HepG2 (cell line): Measurements from ENCODE around the gene KCND1. TPM values are rescaled to one million over a fixed set of nuclear protein-coding genes. Genes with fewer than 3 reads are reported as not detected.

ENCODE experiments used
- ATAC-seq: fragments of 200-7000 bp; cut with Tn5 transposase; 3 replicates; pipeline ENCODE4 v1.9.1; 2020; ENCODE audit warnings: mild to moderate bottlenecking, moderate library complexity
- BruUV-seq: library from RNA; stranded (reverse); fragments of 400-500 nt; replicated peaks from 2 replicates; lab custom pipeline; 2021; lab: Mats Ljungman, UMichigan
- CTCF ChIA-PET: fragments of 300-600 bp; formaldehyde crosslinking; extraction: SDS; loops from one replicate; lab custom pipeline; 2021; ENCODE audit warnings: low total read pairs, inconsistent platforms, low intra/inter-chr PET ratio; lab: Yijun Ruan, JAX
- POLR2A ChIA-PET: fragments of 350-600 bp; sonication (Branson Sonifier 250); formaldehyde crosslinking; loops from one replicate; lab custom pipeline; 2020; ENCODE audit warnings: antibody characterized with exemption, inconsistent platforms; lab: Yijun Ruan, JAX
- DNase-seq: peaks from one replicate; pipeline ENCODE4 v3.0.0-alpha.2; 2015; ENCODE audit warnings: low spot score
- FAIRE-seq: peaks from 3 replicates; lab custom pipeline; 2011; peaks lifted over from hg19 to GRCh38; lab: Jason Lieb, UNC
- H2AFZ ChIP-seq: one replicate; pipeline ENCODE4 v1.6.1; 2011; ENCODE audit warnings: low read length, inconsistent platforms
- H3K27ac ChIP-seq: fragments of 300-600 bp; 3 replicates; pipeline ENCODE4 v1.8.0; 2011; ENCODE audit warnings: mixed run types, mild to moderate bottlenecking, mixed read lengths, low read length, inconsistent platforms; ENCODE audit not compliant: insufficient read depth; ENCODE audit errors: extremely low read length
- H3K27me3 ChIP-seq, 2 experiments: fragments of 200-600 bp in 1 of 2; 2 replicates in 1 of 2; 3 replicates in 1 of 2; pipeline versions ENCODE4 v1.6.0 to v1.8.0; 2011; ENCODE audit warnings: low read length in 2 of 2, mild to moderate bottlenecking in 2 of 2, moderate library complexity in 2 of 2, inconsistent platforms in 1 of 2; ENCODE audit not compliant: insufficient read depth in 2 of 2, control insufficient read depth in 1 of 2
- H3K36me3 ChIP-seq, 2 experiments: fragments of 200-600 bp in 1 of 2; replicated peaks in 1 of 2; 2 replicates in 1 of 2; 3 replicates in 1 of 2; pipeline versions ENCODE4 v1.5.1 to v1.8.0; 2011; ENCODE audit warnings: low read length in 2 of 2, inconsistent platforms in 1 of 2; ENCODE audit not compliant: insufficient read depth in 2 of 2, control insufficient read depth in 1 of 2
- H3K4me1 ChIP-seq: 2 replicates; pipeline ENCODE4 v1.5.1; 2012; ENCODE audit warnings: low read length, inconsistent platforms; ENCODE audit not compliant: insufficient read depth
- H3K4me2 ChIP-seq: 2 replicates; pipeline ENCODE4 v1.6.0; 2011; ENCODE audit warnings: low read depth, low read length, inconsistent platforms
- H3K4me3 ChIP-seq, 3 experiments: fragments of 200-600 bp in 1 of 3; sonication (generic), shearing (Covaris generic) in 1 of 3; replicated peaks in 1 of 3; 2 replicates each; pipeline ENCODE4 v1.5.1; 2011 to 2016; ENCODE audit warnings: low read length in 3 of 3, inconsistent platforms in 2 of 3, low read depth in 2 of 3, mild to moderate bottlenecking in 2 of 3, control low read depth in 1 of 3, mixed read lengths in 1 of 3; ENCODE audit not compliant: insufficient read depth in 1 of 3
- H3K79me2 ChIP-seq: one replicate; pipeline ENCODE4 v1.6.1; 2011; ENCODE audit warnings: low read length, inconsistent platforms; ENCODE audit not compliant: insufficient read depth
- H3K9ac ChIP-seq: 2 replicates; pipeline ENCODE4 v1.6.0; 2011; ENCODE audit warnings: mild to moderate bottlenecking, low read depth, low read length, inconsistent platforms; ENCODE audit not compliant: insufficient read depth
- H3K9me3 ChIP-seq: 2 replicates; pipeline ENCODE4 v1.5.1; 2012; ENCODE audit warnings: mild to moderate bottlenecking, low read length
- H4K20me1 ChIP-seq: 2 replicates; pipeline ENCODE4 v1.6.0; 2011; ENCODE audit warnings: inconsistent platforms, mild to moderate bottlenecking, low read length, moderate library complexity; ENCODE audit not compliant: insufficient read depth
- AKNA ChIP-seq: sonication (generic); formaldehyde crosslinking; IDR thresholded peaks from 2 replicates; pipeline ENCODE4 v1.4.0; 2020; ENCODE audit warnings: missing genetic modification reagents, borderline replicate concordance
- HNRNPK ChIP-seq: fragments of 200-400 bp; formaldehyde crosslinking; IDR thresholded peaks from 2 replicates; pipeline ENCODE4 v1.6.1; 2018; ENCODE audit warnings: low read length, low read depth, moderate library complexity, mild to moderate bottlenecking; ENCODE audit not compliant: poor library complexity, severe bottlenecking
- JDP2 ChIP-seq: sonication (generic); formaldehyde crosslinking; IDR thresholded peaks from 2 replicates; pipeline ENCODE4 v1.8.1; 2022; ENCODE audit warnings: missing genetic modification reagents, borderline replicate concordance
- KDM2A ChIP-seq: sonication (generic); formaldehyde crosslinking; IDR thresholded peaks from 2 replicates; pipeline ENCODE4 v1.4.0; 2020; ENCODE audit warnings: low read depth, missing genetic modification reagents, borderline replicate concordance
- MTF2 ChIP-seq: sonication (generic); formaldehyde crosslinking; IDR thresholded peaks from 2 replicates; pipeline ENCODE4 v1.5.0; 2020; ENCODE audit warnings: missing genetic modification reagents, borderline replicate concordance
- PRMT3 ChIP-seq: sonication (generic); formaldehyde crosslinking; IDR thresholded peaks from 2 replicates; pipeline ENCODE4 v1.8.1; 2022; ENCODE audit warnings: low read depth, mild to moderate bottlenecking, moderate library complexity, missing genetic modification reagents, borderline replicate concordance
- SMC3 ChIP-seq: IDR thresholded peaks from 2 replicates; pipeline ENCODE4 v1.6.1; 2011; ENCODE audit warnings: low read length, improper control_type of control experiment
- TBP ChIP-seq: sonication (generic); formaldehyde crosslinking; IDR thresholded peaks from 2 replicates; pipeline ENCODE4 v1.5.0; 2020; ENCODE audit warnings: missing genetic modification reagents
- U2AF2 ChIP-seq: fragments of 200-400 bp; formaldehyde crosslinking; IDR thresholded peaks from 2 replicates; pipeline ENCODE4 v1.6.1; 2017; ENCODE audit warnings: low read depth, mild to moderate bottlenecking, low read length
- ZNF468 ChIP-seq: sonication (generic); formaldehyde crosslinking; IDR thresholded peaks from 2 replicates; pipeline ENCODE4 v1.8.0; 2022; ENCODE audit warnings: mild to moderate bottlenecking, moderate library complexity, missing genetic modification reagents
- ZNF543 ChIP-seq: sonication (generic); formaldehyde crosslinking; IDR thresholded peaks from 2 replicates; pipeline ENCODE4 v1.4.0; 2020; ENCODE audit warnings: mild to moderate bottlenecking, missing genetic modification reagents
- WGBS: methylation state at CpG from one replicate; pipeline ENCODE4 v1.1.6; 2017; ENCODE audit warnings: low lambda C conversion rate; 5-methylcytosine and 5-hydroxymethylcytosine counted together
- in situ Hi-C: cut with HindIII; loops from 2 replicates; pipeline ENCODE4 v1.10.0; 2017; ENCODE audit warnings: low pct_unique_long_range_greater_than_20kb; ENCODE audit not compliant: extremely low pct_ligation_motif_present
- intact Hi-C: fragments of 100-400 bp; cut with micrococcal nuclease; formaldehyde crosslinking; loops from one replicate; pipeline ENCODE4 v1.10.0; 2022; ENCODE audit not compliant: unreplicated experiment
- polyA plus RNA-seq, 8 experiments: library from polyadenylated mRNA; depleted of rRNA in 3 of 8; stranded (reverse) in 7 of 8; unstranded in 1 of 8; fragments of >200 nt; fragmentation: Illumina TruSeq in 4 of 8; extraction: Trizol in 4 of 8; gene quantifications; 2 replicates each; pipeline versions ENCODE4 v1.2.1 to v1.2.3, GENCODE V29; 2011 to 2016; ENCODE audit warnings: low read depth in 4 of 8, missing spikeins in 1 of 8, mixed read lengths in 1 of 8; ENCODE audit not compliant: insufficient read depth in 1 of 8
- total RNA-seq, 5 experiments: library from RNA; depleted of rRNA; stranded (reverse); fragments of >200 nt; fragmentation: Illumina TruSeq; extraction: Trizol; gene quantifications; 2 replicates each; pipeline ENCODE4 v1.2.3, GENCODE V29; 2016; ENCODE audit warnings: low read depth in 1 of 5
- TF ChIP-seq, protein P1 (sequence below), 2 experiments: sonication (generic) in 1 of 2; formaldehyde crosslinking in 1 of 2; IDR thresholded peaks; 2 replicates each; pipeline versions ENCODE4 v1.5.1 to v1.6.1; 2011 to 2020; ENCODE audit warnings: borderline replicate concordance in 1 of 2, low read depth in 1 of 2, low read length in 1 of 2, mild to moderate bottlenecking in 1 of 2, missing genetic modification reagents in 1 of 2, moderate library complexity in 1 of 2
- TF ChIP-seq, protein P2 (sequence below): sonication (generic); formaldehyde crosslinking; IDR thresholded peaks from 2 replicates; pipeline ENCODE4 v1.4.0; 2020; ENCODE audit warnings: missing genetic modification reagents; ENCODE audit errors: not compliant biosample characterization

Gene KCND1
- total and polyA plus RNA-seq, 2 of the 13 experiments (the other 11 are each of a cell fraction or from before 2014, with no cell fraction given), result 0.07 to 0.30 TPM

DNA sequence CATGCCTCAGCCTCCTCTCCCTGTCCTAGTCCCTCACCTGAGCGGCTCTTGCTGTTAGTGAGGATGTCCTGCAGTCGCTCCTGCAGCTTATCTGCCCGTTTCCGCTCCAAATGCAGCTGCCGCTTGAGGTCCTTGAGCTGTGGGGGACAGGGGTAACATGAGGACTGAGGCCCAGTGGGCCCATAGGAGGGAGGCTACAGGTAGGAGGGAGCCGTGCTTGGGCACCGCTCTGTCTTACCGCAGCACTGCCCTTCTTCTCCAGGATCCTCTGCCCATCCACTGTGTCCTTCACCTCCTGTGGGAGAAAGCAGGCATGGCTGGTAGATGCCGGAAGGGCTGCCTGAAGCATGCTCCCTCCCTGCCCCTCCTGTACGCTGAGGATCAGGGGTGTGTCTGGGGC lies 9.5 kb upstream of the KCND1 start:
- Histone ChIP-seq H2AFZ (no peak overlapping the region), H3K27me3 (no peaks in the 10 kb centered on the region), H3K36me3 (peaks cover 13 to 29% of the 10 kb centered on the region in 2 experiments; a peak in 4 of 5 replicates), H3K79me2 (no peaks in the 10 kb centered on the region), H3K4me2 (no peak overlapping the region), H3K4me1 (no peaks in the 10 kb centered on the region), H3K27ac (no peak overlapping the region), H4K20me1 (no peaks in the 10 kb centered on the region), H3K9me3 (no peaks in the 10 kb centered on the region), H3K4me3 (no peak overlapping the region), H3K9ac (no peak overlapping the region)
- POLR2A ChIA-PET, result no interaction called here
- WGBS, result 100% methylated on average over 1 of the region's 10 CpGs
- FAIRE-seq (no peak), ATAC-seq (no peak), DNase-seq (no peak)
- intact Hi-C loops, result no loop called here
- TF ChIP-seq AKNA (CRISPR knock-in tag) (no peak), MTF2 (CRISPR knock-in tag) (no peak), PRMT3 (CRISPR knock-in tag) (no peak), SMC3 (no peak), HNRNPK (no peak), ZNF468 (no peak), ZNF543 (CRISPR knock-in tag) (no peak), TBP (CRISPR knock-in tag) (no peak), JDP2 (no peak), KDM2A (CRISPR knock-in tag) (no peak), U2AF2 (no peak)
- TF ChIP-seq, protein P1, sequence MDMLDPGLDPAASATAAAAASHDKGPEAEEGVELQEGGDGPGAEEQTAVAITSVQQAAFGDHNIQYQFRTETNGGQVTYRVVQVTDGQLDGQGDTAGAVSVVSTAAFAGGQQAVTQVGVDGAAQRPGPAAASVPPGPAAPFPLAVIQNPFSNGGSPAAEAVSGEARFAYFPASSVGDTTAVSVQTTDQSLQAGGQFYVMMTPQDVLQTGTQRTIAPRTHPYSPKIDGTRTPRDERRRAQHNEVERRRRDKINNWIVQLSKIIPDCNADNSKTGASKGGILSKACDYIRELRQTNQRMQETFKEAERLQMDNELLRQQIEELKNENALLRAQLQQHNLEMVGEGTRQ (IDR thresholded peaks at IDR 0.05; ENCODE audit: low read depth, low read length), result no peak
- TF ChIP-seq, protein P1 (CRISPR knock-in tag; IDR thresholded peaks at IDR 0.05; ENCODE audit: borderline replicate concordance), result no peak
- TF ChIP-seq, protein P2, sequence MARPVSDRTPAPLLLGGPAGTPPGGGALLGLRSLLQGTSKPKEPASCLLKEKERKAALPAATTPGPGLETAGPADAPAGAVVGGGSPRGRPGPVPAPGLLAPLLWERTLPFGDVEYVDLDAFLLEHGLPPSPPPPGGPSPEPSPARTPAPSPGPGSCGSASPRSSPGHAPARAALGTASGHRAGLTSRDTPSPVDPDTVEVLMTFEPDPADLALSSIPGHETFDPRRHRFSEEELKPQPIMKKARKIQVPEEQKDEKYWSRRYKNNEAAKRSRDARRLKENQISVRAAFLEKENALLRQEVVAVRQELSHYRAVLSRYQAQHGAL (CRISPR knock-in tag), result no peak
- BruUV-seq, result no TSS peak
- in situ Hi-C loops, result no loop called here
- CTCF ChIA-PET, result no interaction called here
